ENCODE data around the gene RHPN2.
"Not testable (repeated sequence)": the region's sequence is repeated elsewhere in the genome, so short reads cannot be mapped to it uniquely, and the experiment has no call there.

RHPN2 gene

DNA sequence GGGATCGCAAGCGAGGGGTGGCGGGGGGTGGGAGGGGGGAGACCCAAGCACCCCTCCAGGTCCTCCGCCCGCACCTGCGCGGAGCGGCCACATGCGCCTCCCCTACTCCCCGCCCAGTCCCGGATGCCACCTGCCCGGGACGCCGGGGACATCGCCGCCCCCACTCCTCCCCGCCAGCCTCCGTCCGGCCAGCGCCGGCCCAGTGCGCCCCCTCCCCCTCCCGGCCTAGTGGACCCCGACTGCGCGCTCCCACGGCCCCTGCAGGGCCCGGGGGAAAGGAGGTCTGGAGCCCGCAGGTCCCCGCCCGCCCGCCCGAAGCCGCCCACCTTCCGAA, 263 bp downstream of the RHPN2 start:
- no peak for DNase-seq (ENCODE audit: low read depth)

DNA sequence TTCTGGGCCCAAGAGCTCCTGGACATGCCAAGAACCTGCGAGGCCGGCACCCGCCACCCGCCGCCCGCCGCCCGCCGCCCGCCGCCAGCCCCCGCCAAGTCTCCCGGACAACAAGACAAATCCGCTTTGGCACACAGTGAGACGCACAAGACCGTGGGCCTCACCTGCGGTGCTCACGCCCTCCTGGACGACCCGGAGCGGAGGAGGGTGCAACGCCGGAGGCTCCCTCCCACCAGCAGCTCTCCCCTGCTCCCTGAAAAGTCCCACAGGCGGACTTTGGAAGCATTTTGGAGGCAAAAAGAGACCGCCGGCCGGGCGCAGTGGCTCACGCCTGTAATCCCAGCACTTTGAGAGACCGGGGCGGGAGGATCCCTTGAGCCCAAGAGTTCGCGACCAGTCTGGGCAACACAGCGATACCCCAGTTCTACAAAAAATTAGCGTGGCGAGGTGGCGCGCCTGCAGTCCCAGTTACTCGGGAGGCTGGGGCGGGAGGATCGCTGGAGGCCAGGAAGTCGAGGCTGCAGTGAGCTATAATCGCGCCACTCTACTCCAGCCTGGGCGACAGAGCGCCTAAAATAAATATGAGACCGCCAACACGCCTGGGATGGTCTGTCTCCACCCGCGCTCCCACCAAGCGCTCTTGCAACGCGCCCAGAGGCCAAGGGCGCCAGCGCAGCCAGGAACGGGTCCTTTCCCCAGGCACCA, 783 bp downstream of the RHPN2 start:
- no peak for DNase-seq (ENCODE audit: low read depth)

DNA sequence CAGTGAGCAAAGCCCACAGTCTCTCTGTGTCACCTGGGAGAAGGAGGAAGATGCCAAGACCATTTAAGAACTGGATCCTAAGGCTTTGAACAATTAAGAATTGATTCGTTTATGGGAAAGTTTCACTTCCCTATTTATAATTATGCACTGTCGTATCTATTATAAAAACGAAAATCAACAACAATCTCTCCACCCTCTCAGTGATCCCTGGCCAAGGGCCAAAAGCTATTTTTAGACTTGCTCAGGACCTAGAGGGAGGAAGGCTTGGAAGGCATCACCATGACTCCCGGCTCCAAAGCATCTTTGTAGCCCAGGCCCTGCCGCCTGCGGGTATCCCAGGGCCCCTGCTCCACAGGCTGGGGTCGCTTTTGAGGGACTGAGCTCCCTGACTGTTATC, 1.3 kb downstream of the RHPN2 start:
- peak; percentile 44 for DNase-seq (ENCODE audit: low read depth)

GRCh38 chr19:33062902-33063301, 1.8 kb downstream of the RHPN2 start:
- DNase-seq (ENCODE audit: low read depth), result no peak

GRCh38 chr19:33060586-33060985, 4.1 kb downstream of the RHPN2 start:
- no peak for DNase-seq (ENCODE audit: low read depth)

DNA sequence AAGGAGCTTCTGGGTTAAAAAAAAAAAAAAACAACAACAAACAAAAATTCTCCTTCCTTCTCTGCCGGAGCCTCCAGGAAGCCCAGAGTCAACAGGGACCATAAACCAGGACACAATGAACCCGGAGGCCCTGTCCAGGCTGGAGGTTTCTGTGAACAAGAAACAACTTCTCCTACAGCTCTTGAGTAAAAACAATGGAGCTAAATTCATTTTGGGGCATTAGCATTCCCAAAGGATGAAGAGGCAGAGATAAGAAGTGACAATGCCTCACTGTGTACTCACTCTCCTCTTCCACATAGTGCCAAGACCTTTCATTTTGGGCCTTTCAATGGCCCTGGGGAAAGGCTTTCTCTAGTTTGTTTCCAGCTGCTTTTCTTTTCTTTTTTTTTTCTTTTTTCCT, 9.0 kb downstream of the RHPN2 start:
- peak; percentile 56 for DNase-seq (ENCODE audit: low read depth)

GRCh38 chr19:33054623-33055022, 10.1 kb downstream of the RHPN2 start:
- DNase-seq (ENCODE audit: low read depth), result no peak

- DNase-seq (ENCODE audit: low read depth), result peak; percentile 92
Observed at GRCh38 chr19:33052352-33052972, 12.2 kb downstream of the RHPN2 start.

DNA sequence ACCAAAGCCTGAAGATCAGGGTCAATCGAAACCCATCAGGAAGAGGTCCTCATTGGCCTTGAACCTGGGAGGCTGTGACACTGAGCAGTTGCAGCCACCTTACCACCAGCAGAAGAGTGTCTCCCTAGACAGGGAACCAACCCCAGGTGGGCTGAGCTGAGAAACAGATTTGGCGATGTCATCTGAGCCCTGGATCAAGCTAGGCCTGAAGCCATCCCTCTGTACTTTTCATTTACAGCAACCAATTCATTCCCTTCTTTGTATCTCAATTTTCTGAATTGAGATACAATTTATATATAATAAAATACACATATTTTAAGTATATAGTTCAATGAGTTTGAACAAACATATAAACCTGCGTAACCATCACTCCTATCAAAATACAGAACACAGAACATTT, 14.6 kb downstream of the RHPN2 start:
- DNase-seq (ENCODE audit: low read depth), result no peak

DNA sequence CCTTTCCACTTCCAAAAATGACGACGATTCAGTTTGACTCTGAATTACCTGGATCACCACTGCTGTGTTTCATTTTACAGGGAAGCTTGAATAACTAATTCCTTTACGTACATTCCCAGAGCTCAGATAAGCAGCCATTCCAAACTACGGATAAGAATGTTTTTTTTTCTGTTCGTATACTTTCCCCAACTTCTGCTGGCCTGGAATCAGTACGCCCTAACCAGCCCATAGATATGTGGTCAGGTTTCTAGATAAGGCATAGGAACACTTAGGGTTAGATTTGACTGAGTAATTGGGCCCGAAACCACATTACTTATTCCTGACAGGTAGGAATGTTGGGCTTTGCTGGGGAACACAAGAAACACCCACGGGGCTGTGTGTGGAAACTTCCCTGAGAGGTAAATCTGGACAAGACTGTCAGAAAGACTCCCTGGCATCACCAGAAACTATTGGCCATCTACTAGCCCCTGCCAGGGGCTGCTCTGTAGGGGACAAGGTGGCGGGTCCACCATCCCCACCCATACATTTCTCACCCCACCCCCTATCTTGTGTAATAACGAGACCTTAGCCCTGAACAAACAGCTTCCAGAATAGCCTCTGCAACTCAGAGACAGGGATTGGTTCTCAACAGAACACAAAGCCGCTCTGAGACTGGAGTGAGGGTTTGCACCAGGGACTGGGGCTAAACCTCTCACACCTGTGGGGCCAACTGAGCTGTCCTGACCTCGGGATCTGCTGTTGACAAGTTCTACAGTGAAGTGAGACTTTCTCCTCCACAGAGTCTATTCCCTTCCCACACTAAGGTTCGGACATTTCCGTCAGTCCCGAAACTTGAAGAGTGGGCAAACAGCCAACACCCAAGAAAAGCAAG, 15.6 kb downstream of the RHPN2 start:
- peak; percentile 100 for DNase-seq (ENCODE audit: low read depth)

- DNase-seq (ENCODE audit: low read depth), result peak; percentile 88
Observed at GRCh38 chr19:33047422-33047821, 17.3 kb downstream of the RHPN2 start.

DNA sequence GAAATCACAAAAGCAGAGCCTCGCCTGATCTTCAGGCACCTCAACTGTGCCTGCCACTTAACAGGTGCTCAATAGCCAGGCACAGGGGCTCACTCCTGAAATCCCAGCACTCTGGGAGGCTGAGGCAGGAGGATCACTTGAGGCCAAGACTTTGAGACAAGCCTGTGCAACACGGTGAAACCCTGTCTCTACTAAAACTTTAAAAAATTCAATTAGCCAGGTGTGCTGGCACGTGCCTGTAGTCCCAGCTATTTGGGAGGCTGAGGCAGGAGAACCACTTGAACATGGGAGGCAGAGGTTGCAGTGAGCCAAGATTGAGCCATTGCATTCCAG, 22.9 kb downstream of the RHPN2 start:
- not testable (repeated sequence) for DNase-seq (ENCODE audit: low read depth)

- DNase-seq (ENCODE audit: low read depth), result peak; percentile 29
Observed at GRCh38 chr19:33040994-33041827, 23.5 kb downstream of the RHPN2 start.

GRCh38 chr19:33039815-33040214, 24.9 kb downstream of the RHPN2 start:
- DNase-seq (ENCODE audit: low read depth), result no peak

DNA sequence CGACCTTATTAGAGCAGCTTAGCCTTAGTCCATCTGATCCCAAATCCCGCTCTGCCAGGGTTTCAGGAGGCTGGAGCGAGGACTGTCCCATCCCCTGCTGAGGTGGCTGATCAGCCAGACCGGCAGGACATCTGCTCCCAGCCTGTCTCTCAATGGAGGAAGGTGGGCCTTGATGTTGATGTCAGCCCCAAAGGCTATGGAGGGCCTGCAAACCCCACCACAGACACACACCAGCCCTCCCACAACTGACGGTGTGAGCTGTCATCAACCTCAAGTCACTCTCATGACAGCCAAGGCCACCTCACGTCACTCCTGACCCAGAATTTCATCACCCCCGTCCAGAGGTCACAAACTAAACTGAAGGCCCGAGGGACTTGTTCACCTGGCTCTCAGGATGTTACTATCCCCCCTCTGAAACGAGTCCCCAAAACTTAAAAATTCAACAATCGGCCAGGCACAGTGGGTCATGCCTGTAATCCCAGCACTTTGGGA, 25.5 kb downstream of the RHPN2 start:
- no peak for DNase-seq (ENCODE audit: low read depth)

DNA sequence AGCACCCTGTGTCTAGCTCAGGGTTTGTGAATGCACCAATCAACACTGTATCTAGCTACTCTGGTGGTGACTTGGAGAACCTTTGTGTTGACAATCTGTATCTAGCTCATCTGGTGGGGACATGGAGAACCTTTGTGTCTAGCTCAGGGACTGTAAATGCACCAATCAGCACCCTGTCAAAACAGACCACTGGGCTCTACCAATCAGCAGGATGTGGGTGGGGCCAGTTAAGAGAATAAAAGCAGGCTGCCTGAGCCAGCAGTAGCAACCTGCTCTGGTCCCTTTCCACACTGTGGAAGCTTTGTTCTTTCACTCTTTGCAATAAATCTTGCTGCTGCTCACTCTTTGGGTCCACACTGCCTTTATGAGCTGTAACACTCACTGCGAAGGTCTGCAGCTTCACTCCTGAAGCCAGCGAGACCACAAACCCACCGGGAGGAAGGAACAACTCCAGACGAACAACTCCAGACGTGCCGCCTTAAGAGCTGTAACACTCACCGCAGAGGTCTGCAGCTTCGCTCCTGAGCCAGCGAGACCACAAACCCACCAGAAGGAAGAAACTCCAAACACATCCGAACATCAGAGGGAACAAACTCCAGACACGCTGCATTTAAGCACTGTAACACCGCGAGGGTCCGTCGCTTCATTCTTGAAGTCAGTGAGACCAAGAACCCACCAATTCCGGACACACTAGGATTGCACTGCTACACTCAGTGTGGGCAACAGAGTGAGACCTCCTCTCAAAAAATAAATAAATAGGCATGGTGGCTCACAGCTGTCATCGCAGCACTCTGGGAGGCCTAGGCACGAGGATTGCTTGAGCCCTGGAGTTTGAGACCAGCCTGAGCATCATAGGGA, 27.3 kb downstream of the RHPN2 start:
- DNase-seq (ENCODE audit: low read depth), result peak; percentile 50

- DNase-seq (ENCODE audit: low read depth), result not testable (repeated sequence)
Observed at GRCh38 chr19:33036370-33037167, 28.1 kb downstream of the RHPN2 start.

DNA sequence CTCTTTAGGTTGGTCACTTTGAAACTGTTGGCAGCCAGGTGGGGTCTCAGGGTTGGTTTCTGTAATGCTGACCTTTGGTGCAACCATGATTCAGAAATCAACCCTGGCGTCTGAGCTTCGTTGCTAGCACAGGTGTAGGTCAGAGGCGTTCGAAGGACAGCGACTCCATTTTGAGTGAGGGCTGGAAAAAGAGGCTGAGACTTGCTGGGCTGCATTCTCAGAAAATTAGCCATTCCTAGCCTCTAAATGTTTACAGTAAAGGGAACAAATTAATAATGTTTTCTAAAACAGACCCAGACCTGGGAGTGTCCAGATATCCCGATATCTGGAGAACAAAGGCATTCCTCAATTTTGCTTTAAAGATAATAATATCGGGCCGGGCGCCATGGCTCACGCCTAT, 29.2 kb downstream of the RHPN2 start:
- DNase-seq (ENCODE audit: low read depth), result no peak

- no peak for DNase-seq (ENCODE audit: low read depth)
Observed at GRCh38 chr19:33032218-33032781, 32.4 kb downstream of the RHPN2 start.

- no peak for DNase-seq (ENCODE audit: low read depth)
Observed at GRCh38 chr19:33029746-33030303, 34.9 kb downstream of the RHPN2 start.
